IMR-90 (cell line): ENCODE data around the gene SPON1. TPM values are rescaled to one million over a fixed set of nuclear protein-coding genes. Genes with fewer than 3 reads are reported as not detected.

Source experiments
- ATAC-seq: fragments of 200-7000 bp; cut with Tn5 transposase; 2 replicates; pipeline ENCODE4 v1.9.1; 2020; ENCODE audit warnings: low read depth, mild to moderate bottlenecking, moderate library complexity
- BruUV-seq: library from RNA; stranded (reverse); fragments of 400-500 nt; replicated peaks from 2 replicates; lab custom pipeline; 2021; lab: Mats Ljungman, UMichigan
- CTCF ChIA-PET: fragments of 300-600 bp; formaldehyde crosslinking; extraction: SDS; loops from one replicate; lab custom pipeline; 2021; ENCODE audit warnings: antibody characterized with exemption; lab: Yijun Ruan, JAX
- POLR2A ChIA-PET: fragments of 300-600 bp; sonication (Branson Sonifier 250); formaldehyde crosslinking; loops from one replicate; lab custom pipeline; 2022; ENCODE audit warnings: antibody characterized with exemption; ENCODE audit not compliant: unreplicated experiment; lab: Charles Lee
- DNase-seq: peaks from one replicate; pipeline ENCODE4 v3.0.0; 2013
- H2AFZ ChIP-seq: replicated peaks from 2 replicates; pipeline ENCODE3; 2013; ENCODE audit warnings: low read length, mild to moderate bottlenecking; ENCODE audit not compliant: poor library complexity
- H2AK5ac ChIP-seq: 2 replicates; pipeline ENCODE4 v1.6.1; 2013; ENCODE audit warnings: low read depth, low read length, inconsistent platforms
- H2AK9ac ChIP-seq: replicated peaks from 2 replicates; pipeline ENCODE3; 2013; ENCODE audit warnings: mild to moderate bottlenecking, low read depth, low read length, moderate library complexity; ENCODE audit not compliant: poor library complexity
- H2BK120ac ChIP-seq: 2 replicates; pipeline ENCODE4 v1.6.1; 2013; ENCODE audit warnings: low read depth, low read length, inconsistent platforms
- H2BK15ac ChIP-seq: 3 replicates; pipeline ENCODE4 v1.6.1; 2013; ENCODE audit warnings: low read depth, low read length, inconsistent platforms
- H2BK20ac ChIP-seq: 2 replicates; pipeline ENCODE4 v1.6.1; 2013; ENCODE audit warnings: low read depth, mild to moderate bottlenecking, inconsistent platforms, low read length, moderate library complexity
- H2BK5ac ChIP-seq: 2 replicates; pipeline ENCODE4 v1.6.1; 2013; ENCODE audit warnings: mild to moderate bottlenecking, low read depth, low read length, inconsistent platforms; ENCODE audit not compliant: poor library complexity, severe bottlenecking
- H3K14ac ChIP-seq: replicated peaks from 2 replicates; pipeline ENCODE4 v1.6.1; 2013; ENCODE audit warnings: low read depth, low read length, inconsistent platforms
- H3K18ac ChIP-seq: 2 replicates; pipeline ENCODE4 v1.6.1; 2013; ENCODE audit warnings: low read depth, low read length, control low read depth
- H3K23ac ChIP-seq: 2 replicates; pipeline ENCODE4 v1.6.1; 2013; ENCODE audit warnings: low read depth, low read length, inconsistent platforms
- H3K27ac ChIP-seq: 2 replicates; pipeline ENCODE4 v1.5.1; 2013; ENCODE audit warnings: mild to moderate bottlenecking, control low read depth, low read length; ENCODE audit not compliant: insufficient read depth
- H3K27me3 ChIP-seq: 2 replicates; pipeline ENCODE4 v1.6.1; 2013; ENCODE audit warnings: low read length; ENCODE audit not compliant: control insufficient read depth, insufficient read depth
- H3K36me3 ChIP-seq: 2 replicates; pipeline ENCODE4 v1.6.1; 2013; ENCODE audit warnings: low read length, mixed read lengths; ENCODE audit not compliant: control insufficient read depth, insufficient read depth
- H3K4ac ChIP-seq: 2 replicates; pipeline ENCODE4 v1.6.1; 2013; ENCODE audit warnings: low read depth, low read length, inconsistent platforms
- H3K4me1 ChIP-seq: 2 replicates; pipeline ENCODE4 v1.6.1; 2013; ENCODE audit warnings: low read length, mixed read lengths; ENCODE audit not compliant: control insufficient read depth, insufficient read depth
- H3K4me2 ChIP-seq: 2 replicates; pipeline ENCODE4 v1.6.1; 2013; ENCODE audit warnings: low read depth, mild to moderate bottlenecking, control low read depth, low read length, moderate library complexity
- H3K4me3 ChIP-seq: 2 replicates; pipeline ENCODE4 v1.5.1; 2013; ENCODE audit warnings: low read depth, mild to moderate bottlenecking, control low read depth, low read length, moderate library complexity; ENCODE audit not compliant: insufficient read depth
- H3K56ac ChIP-seq: 2 replicates; pipeline ENCODE4 v1.6.1; 2013; ENCODE audit warnings: low read length, inconsistent platforms; ENCODE audit not compliant: insufficient read depth; ENCODE audit errors: extremely low read depth
- H3K79me1 ChIP-seq, 2 experiments: 2 replicates each; pipeline ENCODE4 v1.6.1; 2013; ENCODE audit warnings: low read length in 2 of 2, inconsistent platforms in 1 of 2, low read depth in 1 of 2
- H3K9ac ChIP-seq: 2 replicates; pipeline ENCODE4 v1.6.1; 2013; ENCODE audit warnings: low read depth, low read length, control low read depth
- H3K9me1 ChIP-seq: 2 replicates; pipeline ENCODE4 v1.6.1; 2013; ENCODE audit warnings: low read length, inconsistent platforms; ENCODE audit not compliant: insufficient read depth
- H3K9me3 ChIP-seq: 2 replicates; pipeline ENCODE4 v1.6.1; 2013; ENCODE audit warnings: low read length; ENCODE audit not compliant: control insufficient read depth, insufficient read depth
- H4K20me1 ChIP-seq: 2 replicates; pipeline ENCODE4 v1.6.1; 2013; ENCODE audit warnings: low read length, inconsistent platforms; ENCODE audit not compliant: insufficient read depth
- H4K5ac ChIP-seq: 2 replicates; pipeline ENCODE4 v1.6.1; 2013; ENCODE audit warnings: mild to moderate bottlenecking, low read depth, low read length, control low read depth
- H4K8ac ChIP-seq, 2 experiments: 2 replicates each; pipeline ENCODE4 v1.6.1; 2013; ENCODE audit warnings: low read depth in 2 of 2, low read length in 2 of 2, control low read depth in 1 of 2, inconsistent platforms in 1 of 2
- H4K91ac ChIP-seq: 2 replicates; pipeline ENCODE4 v1.6.1; 2013; ENCODE audit warnings: low read depth, low read length, inconsistent platforms; ENCODE audit not compliant: insufficient read depth
- BHLHE40 ChIP-seq: fragments of 150-350 bp; IDR thresholded peaks from 2 replicates; pipeline ENCODE4 v1.6.1; 2016; ENCODE audit warnings: mild to moderate bottlenecking, low read depth, low read length
- CEBPB ChIP-seq: IDR thresholded peaks from 2 replicates; pipeline ENCODE4 v1.6.1; 2012; ENCODE audit warnings: low read depth, low read length, improper control_type of control experiment
- CHD1 ChIP-seq: IDR thresholded peaks from 2 replicates; pipeline ENCODE4 v1.6.1; 2012; ENCODE audit warnings: low read depth, low read length, improper control_type of control experiment
- FOS ChIP-seq: fragments of 150-350 bp; IDR thresholded peaks from 2 replicates; pipeline ENCODE4 v1.6.1; 2016; ENCODE audit warnings: low read depth, low read length
- MAFK ChIP-seq: IDR thresholded peaks from 2 replicates; pipeline ENCODE4 v1.6.1; 2012; ENCODE audit warnings: low read depth, low read length, improper control_type of control experiment
- MAZ ChIP-seq: IDR thresholded peaks from 2 replicates; pipeline ENCODE4 v1.6.1; 2012; ENCODE audit warnings: low read depth, mild to moderate bottlenecking, low read length, improper control_type of control experiment, moderate library complexity, borderline replicate concordance
- MXI1 ChIP-seq: IDR thresholded peaks from 2 replicates; pipeline ENCODE4 v1.6.1; 2012; ENCODE audit warnings: low read depth, mild to moderate bottlenecking, low read length, moderate library complexity, borderline replicate concordance
- NFE2L2 ChIP-seq: fragments of 150-350 bp; IDR thresholded peaks from 2 replicates; pipeline ENCODE4 v1.6.1; 2016; ENCODE audit warnings: low read depth, mild to moderate bottlenecking, low read length
- POLR2A ChIP-seq: IDR thresholded peaks from 2 replicates; pipeline ENCODE4 v1.6.1; 2012; ENCODE audit warnings: mild to moderate bottlenecking, low read depth, low read length
- RAD21 ChIP-seq: IDR thresholded peaks from 2 replicates; pipeline ENCODE4 v1.6.1; 2012; ENCODE audit warnings: low read length, improper control_type of control experiment
- RCOR1 ChIP-seq: IDR thresholded peaks from 2 replicates; pipeline ENCODE4 v1.6.1; 2012; ENCODE audit warnings: mild to moderate bottlenecking, low read length, improper control_type of control experiment; ENCODE audit not compliant: insufficient replicate concordance
- RFX5 ChIP-seq: IDR thresholded peaks from 2 replicates; pipeline ENCODE4 v1.8.0; 2012; ENCODE audit warnings: low read depth, mild to moderate bottlenecking, low read length, moderate library complexity
- SMC3 ChIP-seq: fragments of 150-350 bp; IDR thresholded peaks from 2 replicates; pipeline ENCODE4 v1.6.1; 2016; ENCODE audit warnings: low read depth, mild to moderate bottlenecking, antibody characterized with exemption, low read length, moderate library complexity
- WGBS, 2 experiments: methylation state at CpG; one replicate each; pipeline versions ENCODE4 v1.1.5 to v1.1.7; 2013; ENCODE audit warnings: missing lambda C conversion rate in 2 of 2; ENCODE audit not compliant: insufficient read length in 1 of 2; ENCODE audit errors: extremely low coverage in 2 of 2; 5-methylcytosine and 5-hydroxymethylcytosine counted together
- dilution Hi-C: fragments of 300-500 bp; cut with HindIII; formaldehyde crosslinking; loops from one replicate; pipeline ENCODE4 v1.14.3; 2018; ENCODE audit warnings: low sequenced_read_pairs; ENCODE audit not compliant: unreplicated experiment
- in situ Hi-C: fragments of 300-500 bp; cut with MboI; formaldehyde crosslinking; loops from 3 replicates; pipeline ENCODE4 v1.14.3; 2019; ENCODE audit warnings: low sequenced_read_pairs, inconsistent platforms, mixed read lengths
- intact Hi-C: fragments of 100-400 bp; cut with micrococcal nuclease; formaldehyde crosslinking; loops from 2 replicates; pipeline ENCODE4 v1.10.0; 2022
- polyA plus RNA-seq, 3 experiments: library from polyadenylated mRNA; depleted of rRNA; stranded (reverse); fragments of >200 nt; gene quantifications; 2 replicates each; pipeline ENCODE4 v1.2.3, GENCODE V29; 2012; ENCODE audit warnings: low replicate concordance in 1 of 3
- total RNA-seq: library from RNA; depleted of rRNA; stranded (reverse); fragments of >200 nt; gene quantifications from 2 replicates; pipeline ENCODE4 v1.2.3, GENCODE V29; 2012
- TF ChIP-seq, protein P1 (sequence below): conservative IDR thresholded peaks from 2 replicates; pipeline ENCODE4 v1.5.1; 2012; ENCODE audit warnings: mild to moderate bottlenecking, low read depth, low read length, improper control_type of control experiment
- TF ChIP-seq, protein P2 (sequence below): fragments of 150-350 bp; IDR thresholded peaks from 2 replicates; pipeline ENCODE4 v1.6.1; 2017; ENCODE audit warnings: mild to moderate bottlenecking, antibody characterized with exemption, low read length, low read depth
- TF ChIP-seq, protein P3 (sequence below): fragments of 150-350 bp; IDR thresholded peaks from 2 replicates; pipeline ENCODE4 v1.6.1; 2016; ENCODE audit warnings: low read depth, mild to moderate bottlenecking, low read length, moderate library complexity, borderline replicate concordance

SPON1 gene
- total and polyA plus RNA-seq, 2 of the 4 experiments (the other 2 are of a cell fraction) = 0.62 to 0.72 TPM

DNA sequence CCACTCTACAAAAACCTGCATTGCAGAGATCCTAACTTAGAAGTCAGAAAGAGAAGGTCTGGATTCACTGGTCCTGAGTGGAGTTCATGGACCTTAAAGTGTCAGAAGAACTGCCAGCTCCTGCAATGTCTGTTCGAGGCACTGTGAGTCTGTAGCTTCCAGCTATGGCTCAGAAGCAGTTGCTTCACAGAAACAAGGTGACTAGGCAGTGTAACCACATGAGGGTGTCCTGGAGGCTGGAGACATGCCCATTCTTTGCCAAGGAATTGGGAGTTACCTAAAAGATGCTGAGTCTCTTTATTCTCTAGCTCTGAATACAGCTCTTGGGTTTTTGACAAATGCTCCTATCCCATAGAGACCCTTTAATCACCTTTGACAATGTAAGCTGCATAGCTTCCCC, 130.5 kb downstream of the SPON1 start:
- no TSS peak for BruUV-seq
- Histone ChIP-seq H3K9me3 (no peaks in the 10 kb centered on the region), H4K5ac (no peak overlapping the region), H2BK20ac (no peak overlapping the region), H2AK5ac (no peak overlapping the region), H2AK9ac (no peak overlapping the region), H3K4ac (no peak overlapping the region), H2AFZ (no peak overlapping the region), H3K27ac (no peak overlapping the region), H3K18ac (no peak overlapping the region), H2BK15ac (no peak overlapping the region), H2BK5ac (no peak overlapping the region), H3K27me3 (peaks cover 4% of the 10 kb centered on the region; the same call in 1 of the 2 replicates), H3K4me3 (no peak overlapping the region), H3K23ac (no peak overlapping the region), H3K79me1 (no peaks in the 10 kb centered on the region), H3K4me2 (no peak overlapping the region), H3K9me1 (no peaks in the 10 kb centered on the region; the same call in 1 of the 2 replicates), H4K20me1 (no peaks in the 10 kb centered on the region), H3K14ac (no peak overlapping the region), H4K91ac (no peak overlapping the region), H2BK120ac (no peak overlapping the region), H3K36me3 (no peaks in the 10 kb centered on the region), H3K4me1 (no peaks in the 10 kb centered on the region), H3K9ac (no peak overlapping the region), H4K8ac (no peak overlapping the region), H3K56ac (no peak overlapping the region)
- ATAC-seq (no peak), DNase-seq (no peak)
- ChIA-PET CTCF (no interaction called here), POLR2A (no interaction called here)
- intact Hi-C loops = no loop called here
- no CpG with 5 or more reads among the region's 1 CpG for WGBS, 2 experiments
- in situ Hi-C loops = no loop called here
- TF ChIP-seq, protein P1, sequence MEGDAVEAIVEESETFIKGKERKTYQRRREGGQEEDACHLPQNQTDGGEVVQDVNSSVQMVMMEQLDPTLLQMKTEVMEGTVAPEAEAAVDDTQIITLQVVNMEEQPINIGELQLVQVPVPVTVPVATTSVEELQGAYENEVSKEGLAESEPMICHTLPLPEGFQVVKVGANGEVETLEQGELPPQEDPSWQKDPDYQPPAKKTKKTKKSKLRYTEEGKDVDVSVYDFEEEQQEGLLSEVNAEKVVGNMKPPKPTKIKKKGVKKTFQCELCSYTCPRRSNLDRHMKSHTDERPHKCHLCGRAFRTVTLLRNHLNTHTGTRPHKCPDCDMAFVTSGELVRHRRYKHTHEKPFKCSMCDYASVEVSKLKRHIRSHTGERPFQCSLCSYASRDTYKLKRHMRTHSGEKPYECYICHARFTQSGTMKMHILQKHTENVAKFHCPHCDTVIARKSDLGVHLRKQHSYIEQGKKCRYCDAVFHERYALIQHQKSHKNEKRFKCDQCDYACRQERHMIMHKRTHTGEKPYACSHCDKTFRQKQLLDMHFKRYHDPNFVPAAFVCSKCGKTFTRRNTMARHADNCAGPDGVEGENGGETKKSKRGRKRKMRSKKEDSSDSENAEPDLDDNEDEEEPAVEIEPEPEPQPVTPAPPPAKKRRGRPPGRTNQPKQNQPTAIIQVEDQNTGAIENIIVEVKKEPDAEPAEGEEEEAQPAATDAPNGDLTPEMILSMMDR = no peak
- TF ChIP-seq MXI1 (no peak), FOS (no peak), POLR2A (no peak), CEBPB (no peak), RCOR1 (no peak), BHLHE40 (no peak), MAZ (no peak), MAFK (no peak), RAD21 (no peak), RFX5 (no peak), SMC3 (no peak), NFE2L2 (no peak), CHD1 (no peak)
- TF ChIP-seq, protein P2, sequence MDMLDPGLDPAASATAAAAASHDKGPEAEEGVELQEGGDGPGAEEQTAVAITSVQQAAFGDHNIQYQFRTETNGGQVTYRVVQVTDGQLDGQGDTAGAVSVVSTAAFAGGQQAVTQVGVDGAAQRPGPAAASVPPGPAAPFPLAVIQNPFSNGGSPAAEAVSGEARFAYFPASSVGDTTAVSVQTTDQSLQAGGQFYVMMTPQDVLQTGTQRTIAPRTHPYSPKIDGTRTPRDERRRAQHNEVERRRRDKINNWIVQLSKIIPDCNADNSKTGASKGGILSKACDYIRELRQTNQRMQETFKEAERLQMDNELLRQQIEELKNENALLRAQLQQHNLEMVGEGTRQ = no peak
- TF ChIP-seq, protein P3, sequence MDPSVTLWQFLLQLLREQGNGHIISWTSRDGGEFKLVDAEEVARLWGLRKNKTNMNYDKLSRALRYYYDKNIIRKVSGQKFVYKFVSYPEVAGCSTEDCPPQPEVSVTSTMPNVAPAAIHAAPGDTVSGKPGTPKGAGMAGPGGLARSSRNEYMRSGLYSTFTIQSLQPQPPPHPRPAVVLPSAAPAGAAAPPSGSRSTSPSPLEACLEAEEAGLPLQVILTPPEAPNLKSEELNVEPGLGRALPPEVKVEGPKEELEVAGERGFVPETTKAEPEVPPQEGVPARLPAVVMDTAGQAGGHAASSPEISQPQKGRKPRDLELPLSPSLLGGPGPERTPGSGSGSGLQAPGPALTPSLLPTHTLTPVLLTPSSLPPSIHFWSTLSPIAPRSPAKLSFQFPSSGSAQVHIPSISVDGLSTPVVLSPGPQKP = no peak
- dilution Hi-C loops = no loop called here
